ENCODE results near the gene PPP6R1.

PPP6R1 gene

GRCh38 chr19:55244004-55244680 lies 14.7 kb downstream of the PPP6R1 start:
- TF ChIP-seq EP300 (IDR thresholded peaks at IDR 0.05; ENCODE audit: borderline replicate concordance) (no peak), ZBTB7A (IDR thresholded peaks at IDR 0.05; ENCODE audit: low read depth) (no peak), TEAD4 (IDR thresholded peaks at IDR 0.05) (no peak), CREB1 (IDR thresholded peaks at IDR 0.05; ENCODE audit: low read depth) (no peak)

GRCh38 chr19:55242517-55242916 lies 16.3 kb downstream of the PPP6R1 start:
- TF ChIP-seq, protein P1, sequence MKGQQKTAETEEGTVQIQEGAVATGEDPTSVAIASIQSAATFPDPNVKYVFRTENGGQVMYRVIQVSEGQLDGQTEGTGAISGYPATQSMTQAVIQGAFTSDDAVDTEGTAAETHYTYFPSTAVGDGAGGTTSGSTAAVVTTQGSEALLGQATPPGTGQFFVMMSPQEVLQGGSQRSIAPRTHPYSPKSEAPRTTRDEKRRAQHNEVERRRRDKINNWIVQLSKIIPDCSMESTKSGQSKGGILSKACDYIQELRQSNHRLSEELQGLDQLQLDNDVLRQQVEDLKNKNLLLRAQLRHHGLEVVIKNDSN (IDR thresholded peaks at IDR 0.05) = no peak
- TF ChIP-seq TEAD4 (IDR thresholded peaks at IDR 0.05) (no peak), EGR1 (IDR thresholded peaks at IDR 0.05) (no peak), CREB1 (IDR thresholded peaks at IDR 0.05; ENCODE audit: low read depth) (no peak), ZBTB7A (IDR thresholded peaks at IDR 0.05; ENCODE audit: low read depth) (no peak), RAD21 (IDR thresholded peaks at IDR 0.05; ENCODE audit: low read depth) (no peak), NFIC (IDR thresholded peaks at IDR 0.05) (no peak), FOXM1 (IDR thresholded peaks at IDR 0.05; ENCODE audit: borderline replicate concordance, low read depth) (no peak), EP300 (IDR thresholded peaks at IDR 0.05; ENCODE audit: borderline replicate concordance) (no peak), YY1 (IDR thresholded peaks at IDR 0.05; ENCODE audit: low read depth) (no peak), TAF1 (IDR thresholded peaks at IDR 0.05; ENCODE audit: low read depth) (no peak), CEBPB (IDR thresholded peaks at IDR 0.05) (no peak), TCF12 (IDR thresholded peaks at IDR 0.05; ENCODE audit: low read depth) (no peak)
- TF ChIP-seq, protein P2, sequence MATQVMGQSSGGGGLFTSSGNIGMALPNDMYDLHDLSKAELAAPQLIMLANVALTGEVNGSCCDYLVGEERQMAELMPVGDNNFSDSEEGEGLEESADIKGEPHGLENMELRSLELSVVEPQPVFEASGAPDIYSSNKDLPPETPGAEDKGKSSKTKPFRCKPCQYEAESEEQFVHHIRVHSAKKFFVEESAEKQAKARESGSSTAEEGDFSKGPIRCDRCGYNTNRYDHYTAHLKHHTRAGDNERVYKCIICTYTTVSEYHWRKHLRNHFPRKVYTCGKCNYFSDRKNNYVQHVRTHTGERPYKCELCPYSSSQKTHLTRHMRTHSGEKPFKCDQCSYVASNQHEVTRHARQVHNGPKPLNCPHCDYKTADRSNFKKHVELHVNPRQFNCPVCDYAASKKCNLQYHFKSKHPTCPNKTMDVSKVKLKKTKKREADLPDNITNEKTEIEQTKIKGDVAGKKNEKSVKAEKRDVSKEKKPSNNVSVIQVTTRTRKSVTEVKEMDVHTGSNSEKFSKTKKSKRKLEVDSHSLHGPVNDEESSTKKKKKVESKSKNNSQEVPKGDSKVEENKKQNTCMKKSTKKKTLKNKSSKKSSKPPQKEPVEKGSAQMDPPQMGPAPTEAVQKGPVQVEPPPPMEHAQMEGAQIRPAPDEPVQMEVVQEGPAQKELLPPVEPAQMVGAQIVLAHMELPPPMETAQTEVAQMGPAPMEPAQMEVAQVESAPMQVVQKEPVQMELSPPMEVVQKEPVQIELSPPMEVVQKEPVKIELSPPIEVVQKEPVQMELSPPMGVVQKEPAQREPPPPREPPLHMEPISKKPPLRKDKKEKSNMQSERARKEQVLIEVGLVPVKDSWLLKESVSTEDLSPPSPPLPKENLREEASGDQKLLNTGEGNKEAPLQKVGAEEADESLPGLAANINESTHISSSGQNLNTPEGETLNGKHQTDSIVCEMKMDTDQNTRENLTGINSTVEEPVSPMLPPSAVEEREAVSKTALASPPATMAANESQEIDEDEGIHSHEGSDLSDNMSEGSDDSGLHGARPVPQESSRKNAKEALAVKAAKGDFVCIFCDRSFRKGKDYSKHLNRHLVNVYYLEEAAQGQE (IDR thresholded peaks at IDR 0.05; ENCODE audit: low read depth) = no peak
- TF ChIP-seq, protein P3, sequence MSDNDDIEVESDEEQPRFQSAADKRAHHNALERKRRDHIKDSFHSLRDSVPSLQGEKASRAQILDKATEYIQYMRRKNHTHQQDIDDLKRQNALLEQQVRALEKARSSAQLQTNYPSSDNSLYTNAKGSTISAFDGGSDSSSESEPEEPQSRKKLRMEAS (IDR thresholded peaks at IDR 0.05) = no peak

- TF ChIP-seq RAD21 (IDR thresholded peaks at IDR 0.05; ENCODE audit: low read depth) (no peak), TCF12 (IDR thresholded peaks at IDR 0.05; ENCODE audit: low read depth) (no peak), TEAD4 (IDR thresholded peaks at IDR 0.05) (no peak), NFIC (IDR thresholded peaks at IDR 0.05) (no peak)
- TF ChIP-seq, protein P3 (IDR thresholded peaks at IDR 0.05) = no peak
Observed at GRCh38 chr19:55241935-55242464, 16.8 kb downstream of the PPP6R1 start.

- TF ChIP-seq TEAD4 (IDR thresholded peaks at IDR 0.05) = no peak
- no peak for TF ChIP-seq YY1 (IDR thresholded peaks at IDR 0.05; ENCODE audit: low read depth)
- TF ChIP-seq EP300 (IDR thresholded peaks at IDR 0.05; ENCODE audit: borderline replicate concordance) = no peak
- TF ChIP-seq RAD21 (IDR thresholded peaks at IDR 0.05; ENCODE audit: low read depth) = no peak
- TF ChIP-seq EGR1 (IDR thresholded peaks at IDR 0.05) = no peak
- no peak for TF ChIP-seq CREB1 (IDR thresholded peaks at IDR 0.05; ENCODE audit: low read depth)
- no peak for TF ChIP-seq ZBTB7A (IDR thresholded peaks at IDR 0.05; ENCODE audit: low read depth)
- no peak for TF ChIP-seq TCF12 (IDR thresholded peaks at IDR 0.05; ENCODE audit: low read depth)
- TF ChIP-seq NFIC (IDR thresholded peaks at IDR 0.05) = no peak
- no peak for TF ChIP-seq CEBPB (IDR thresholded peaks at IDR 0.05)
- TF ChIP-seq, protein P3 (IDR thresholded peaks at IDR 0.05) = no peak
- TF ChIP-seq, protein P1 (IDR thresholded peaks at IDR 0.05) = no peak
- TF ChIP-seq, protein P2 (IDR thresholded peaks at IDR 0.05; ENCODE audit: low read depth) = no peak
- TF ChIP-seq FOXM1 (IDR thresholded peaks at IDR 0.05; ENCODE audit: borderline replicate concordance, low read depth) = no peak
- TF ChIP-seq TAF1 (IDR thresholded peaks at IDR 0.05; ENCODE audit: low read depth) = no peak
Observed at GRCh38 chr19:55241143-55241934, 17.5 kb downstream of the PPP6R1 start.

GRCh38 chr19:55240713-55241020 lies 18.1 kb downstream of the PPP6R1 start:
- TF ChIP-seq NFIC (IDR thresholded peaks at IDR 0.05) (no peak), ZBTB7A (IDR thresholded peaks at IDR 0.05; ENCODE audit: low read depth) (no peak), TAF1 (IDR thresholded peaks at IDR 0.05; ENCODE audit: low read depth) (no peak), EGR1 (IDR thresholded peaks at IDR 0.05) (no peak), TCF12 (IDR thresholded peaks at IDR 0.05; ENCODE audit: low read depth) (no peak), CREB1 (IDR thresholded peaks at IDR 0.05; ENCODE audit: low read depth) (no peak), CEBPB (IDR thresholded peaks at IDR 0.05) (no peak), RAD21 (IDR thresholded peaks at IDR 0.05; ENCODE audit: low read depth) (no peak), TEAD4 (IDR thresholded peaks at IDR 0.05) (no peak), EP300 (IDR thresholded peaks at IDR 0.05; ENCODE audit: borderline replicate concordance) (no peak), FOXM1 (IDR thresholded peaks at IDR 0.05; ENCODE audit: borderline replicate concordance, low read depth) (no peak), YY1 (IDR thresholded peaks at IDR 0.05; ENCODE audit: low read depth) (no peak)
- TF ChIP-seq, protein P2 (IDR thresholded peaks at IDR 0.05; ENCODE audit: low read depth) = no peak
- TF ChIP-seq, protein P3 (IDR thresholded peaks at IDR 0.05) = no peak
- TF ChIP-seq, protein P1 (IDR thresholded peaks at IDR 0.05) = no peak

Data from Ishikawa (cell line).